ENCODE results near the gene EML3.

Gene EML3

DNA sequence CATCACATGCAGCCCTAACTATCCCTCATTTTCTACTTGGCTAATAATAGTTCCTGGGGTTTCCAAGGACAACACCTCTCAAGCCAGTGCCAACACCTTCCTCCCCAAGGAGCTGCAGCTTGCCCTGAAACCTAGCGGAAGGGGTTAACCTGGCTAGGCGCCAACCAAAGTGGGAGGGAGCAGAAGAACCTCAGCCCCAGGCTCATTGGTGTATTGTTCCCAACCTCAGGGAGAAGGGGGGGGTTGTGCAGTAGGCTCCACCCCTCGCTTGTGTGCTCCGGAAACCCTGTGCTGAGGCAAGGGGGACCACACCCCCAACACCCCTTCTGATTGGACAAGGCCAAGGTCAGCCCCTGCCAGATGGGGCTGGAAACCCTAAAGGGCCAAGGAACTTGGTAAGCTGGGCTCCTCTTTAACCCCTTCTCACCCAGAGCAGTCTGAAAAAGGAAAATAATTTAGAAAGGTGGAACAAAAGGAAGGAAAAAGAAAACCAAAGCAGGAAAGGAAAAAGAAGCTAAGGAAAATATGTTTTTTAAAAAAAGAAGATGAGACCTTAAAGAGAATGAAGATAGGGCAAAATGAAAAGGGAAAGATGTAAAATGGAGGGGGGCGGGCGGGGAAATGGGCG is 13.4 kb downstream of the EML3 start:
- Histone ChIP-seq H3K4ac (ENCODE audit: low read length) (no peak overlapping the region), H3K9ac (ENCODE audit: low read depth, low read length, poor library complexity) (no peak overlapping the region), H3K14ac (ENCODE audit: low read length) (no peak overlapping the region), H2AFZ (ENCODE audit: low read length) (no peak overlapping the region), H4K91ac (ENCODE audit: low read depth, low read length, poor library complexity) (no peak overlapping the region), H2BK12ac (ENCODE audit: low read length) (no peak overlapping the region), H4K8ac (ENCODE audit: low read depth, low read length) (no peak overlapping the region), H3K27me3 (ENCODE audit: control insufficient read depth in 3 of 3, insufficient read depth in 3 of 3, low read depth in 1 of 3, low read length in 3 of 3) (peaks cover 0 to 17% (median 0%) of the 10 kb centered on the region in 3 experiments), H3K23ac (ENCODE audit: low read depth, low read length, poor library complexity) (no peak overlapping the region), H3K27ac (replicated peaks; ENCODE audit: low read length) (no peak overlapping the region), H3K18ac (ENCODE audit: low read length) (no peak overlapping the region), H3K79me1 (ENCODE audit: low read depth, low read length) (peaks cover 8% of the 10 kb centered on the region), H2BK120ac (ENCODE audit: low read depth, low read length) (no peak overlapping the region), H2BK5ac (ENCODE audit: low read length) (no peak overlapping the region), H2AK5ac (ENCODE audit: low read depth, low read length) (no peak overlapping the region), H3K4me3 (ENCODE audit: low read length in 2 of 2) (peak overlapping the region in 1 of 2 donors; percentile 84), H3K9me3 (replicated peaks in 1 of 2; ENCODE audit: control insufficient read depth in 2 of 2, insufficient read depth in 1 of 2, low read depth in 1 of 2, low read length in 2 of 2) (no peaks in the 10 kb centered on the region), H3K4me1 (ENCODE audit: control insufficient read depth in 2 of 2, insufficient read depth in 1 of 2, low read depth in 1 of 2, low read length in 2 of 2) (peaks cover 9 to 25% of the 10 kb centered on the region in 2 donors), H3K4me2 (ENCODE audit: insufficient read depth, low read length, poor library complexity, severe bottlenecking) (no peak overlapping the region), H2BK15ac (ENCODE audit: low read length) (no peak overlapping the region), H3K36me3 (replicated peaks in 1 of 2; ENCODE audit: control insufficient read depth in 2 of 2, insufficient read depth in 2 of 2, low read length in 2 of 2) (peaks cover 43 to 64% of the 10 kb centered on the region in 2 donors)
- DNase-seq (ENCODE audit: low spot score), result peak; percentile 59
- 100% methylated on average over 2 of the region's 7 CpGs; no CpG with 5 or more reads in 1 of the 2 donors for WGBS, 2 donors (ENCODE audit: extremely low coverage in 2 of 2, insufficient read length in 2 of 2, insufficient replicate concordance in 1 of 2)

GRCh38 chr11:62595124-62595523 is 17.5 kb downstream of the EML3 start:
- no peak overlapping the region for H3K23ac ChIP-seq (ENCODE audit: low read depth, low read length, poor library complexity)
- no peak overlapping the region for H2BK120ac ChIP-seq (ENCODE audit: low read depth, low read length)
- H3K4me3 ChIP-seq (ENCODE audit: low read length in 2 of 2), result no peak overlapping the region
- H2BK15ac ChIP-seq (ENCODE audit: low read length), result no peak overlapping the region
- H3K4ac ChIP-seq (ENCODE audit: low read length), result no peak overlapping the region
- H3K4me2 ChIP-seq (ENCODE audit: insufficient read depth, low read length, poor library complexity, severe bottlenecking), result no peak overlapping the region
- no peak overlapping the region for H3K14ac ChIP-seq (ENCODE audit: low read length)
- H2AK5ac ChIP-seq (ENCODE audit: low read depth, low read length), result no peak overlapping the region
- no peak overlapping the region for H4K91ac ChIP-seq (ENCODE audit: low read depth, low read length, poor library complexity)
- no peaks in the 10 kb centered on the region for H3K9me3 ChIP-seq (replicated peaks in 1 of 2; ENCODE audit: control insufficient read depth in 2 of 2, insufficient read depth in 1 of 2, low read depth in 1 of 2, low read length in 2 of 2)
- H3K4me1 ChIP-seq (ENCODE audit: control insufficient read depth in 2 of 2, insufficient read depth in 1 of 2, low read depth in 1 of 2, low read length in 2 of 2), result peaks cover 11 to 22% of the 10 kb centered on the region in 2 donors
- H2BK12ac ChIP-seq (ENCODE audit: low read length), result no peak overlapping the region
- H3K18ac ChIP-seq (ENCODE audit: low read length), result no peak overlapping the region
- no peak overlapping the region for H4K8ac ChIP-seq (ENCODE audit: low read depth, low read length)
- H3K27me3 ChIP-seq (ENCODE audit: control insufficient read depth in 3 of 3, insufficient read depth in 3 of 3, low read depth in 1 of 3, low read length in 3 of 3), result no peaks in the 10 kb centered on the region
- no peaks in the 10 kb centered on the region for H3K79me1 ChIP-seq (ENCODE audit: low read depth, low read length)
- no peak overlapping the region for H3K27ac ChIP-seq (replicated peaks; ENCODE audit: low read length)
- H3K36me3 ChIP-seq (replicated peaks in 1 of 2; ENCODE audit: control insufficient read depth in 2 of 2, insufficient read depth in 2 of 2, low read length in 2 of 2), result peaks cover 51 to 76% of the 10 kb centered on the region in 2 donors
- H2AFZ ChIP-seq (ENCODE audit: low read length), result no peak overlapping the region
- no CpG with 5 or more reads among the region's 8 CpGs for WGBS, 2 donors (ENCODE audit: extremely low coverage in 2 of 2, insufficient read length in 2 of 2, insufficient replicate concordance in 1 of 2)
- H3K9ac ChIP-seq (ENCODE audit: low read depth, low read length, poor library complexity), result no peak overlapping the region
- DNase-seq (ENCODE audit: low spot score), result no peak
- no peak overlapping the region for H2BK5ac ChIP-seq (ENCODE audit: low read length)

DNA sequence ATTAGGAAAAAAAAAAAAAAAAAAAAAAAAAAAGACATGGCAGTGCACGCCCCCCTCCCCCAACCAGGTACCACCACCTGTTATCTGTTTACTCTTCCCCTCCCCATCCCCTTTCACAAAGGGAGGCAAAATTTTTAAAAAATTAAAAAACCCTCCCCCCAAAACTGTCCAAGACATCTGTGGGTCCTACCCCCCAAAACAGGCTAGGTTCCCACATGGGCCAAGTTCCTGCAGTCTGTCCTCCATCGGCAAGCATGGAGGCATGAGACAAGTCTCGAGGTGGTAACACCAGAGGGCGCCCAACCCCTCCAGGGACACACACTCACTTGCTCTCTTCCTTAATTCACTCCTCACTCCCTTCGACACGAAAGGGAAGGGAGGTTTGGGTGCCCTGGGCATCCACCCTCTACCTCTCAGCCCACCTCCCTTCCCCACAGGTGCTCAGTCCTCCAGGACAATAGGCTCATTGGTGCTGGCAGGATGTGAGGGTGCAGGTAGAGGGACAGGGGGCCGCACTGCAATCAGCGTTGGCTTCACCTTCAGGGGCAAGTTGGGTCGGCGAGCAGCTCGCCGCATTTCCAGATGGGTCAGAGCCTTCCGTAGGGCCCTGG is 19.0 kb downstream of the EML3 start:
- no peak overlapping the region for H2BK120ac ChIP-seq (ENCODE audit: low read depth, low read length)
- DNase-seq (ENCODE audit: low spot score), result peak; percentile 70
- peaks cover 3% of the 10 kb centered on the region for H3K79me1 ChIP-seq (ENCODE audit: low read depth, low read length)
- H3K4ac ChIP-seq (ENCODE audit: low read length), result no peak overlapping the region
- no peak overlapping the region for H3K4me2 ChIP-seq (ENCODE audit: insufficient read depth, low read length, poor library complexity, severe bottlenecking)
- no peak overlapping the region for H3K9ac ChIP-seq (ENCODE audit: low read depth, low read length, poor library complexity)
- H3K23ac ChIP-seq (ENCODE audit: low read depth, low read length, poor library complexity), result peak overlapping the region; percentile 60
- WGBS, 2 donors (ENCODE audit: extremely low coverage in 2 of 2, insufficient read length in 2 of 2, insufficient replicate concordance in 1 of 2), result no CpG with 5 or more reads among the region's 13 CpGs
- no peak overlapping the region for H3K18ac ChIP-seq (ENCODE audit: low read length)
- H4K91ac ChIP-seq (ENCODE audit: low read depth, low read length, poor library complexity), result no peak overlapping the region
- H2AK5ac ChIP-seq (ENCODE audit: low read depth, low read length), result peak overlapping the region; percentile 11
- H2BK12ac ChIP-seq (ENCODE audit: low read length), result no peak overlapping the region
- peaks cover 47 to 66% of the 10 kb centered on the region in 2 donors for H3K36me3 ChIP-seq (replicated peaks in 1 of 2; ENCODE audit: control insufficient read depth in 2 of 2, insufficient read depth in 2 of 2, low read length in 2 of 2)
- no peak overlapping the region for H3K27ac ChIP-seq (replicated peaks; ENCODE audit: low read length)
- H3K4me1 ChIP-seq (ENCODE audit: control insufficient read depth in 2 of 2, insufficient read depth in 1 of 2, low read depth in 1 of 2, low read length in 2 of 2), result peaks cover 7 to 8% of the 10 kb centered on the region in 2 donors
- H3K9me3 ChIP-seq (replicated peaks in 1 of 2; ENCODE audit: control insufficient read depth in 2 of 2, insufficient read depth in 1 of 2, low read depth in 1 of 2, low read length in 2 of 2), result no peaks in the 10 kb centered on the region
- peak overlapping the region; percentile 83 for H4K8ac ChIP-seq (ENCODE audit: low read depth, low read length)
- H3K27me3 ChIP-seq (ENCODE audit: control insufficient read depth in 3 of 3, insufficient read depth in 3 of 3, low read depth in 1 of 3, low read length in 3 of 3), result no peaks in the 10 kb centered on the region
- H2AFZ ChIP-seq (ENCODE audit: low read length), result no peak overlapping the region
- H2BK15ac ChIP-seq (ENCODE audit: low read length), result no peak overlapping the region
- no peak overlapping the region for H3K4me3 ChIP-seq (ENCODE audit: low read length in 2 of 2)
- H3K14ac ChIP-seq (ENCODE audit: low read length), result no peak overlapping the region
- H2BK5ac ChIP-seq (ENCODE audit: low read length), result no peak overlapping the region

GRCh38 chr11:62592989-62593421 is 19.6 kb downstream of the EML3 start:
- H3K23ac ChIP-seq (ENCODE audit: low read depth, low read length, poor library complexity), result no peak overlapping the region
- no peaks in the 10 kb centered on the region for H3K27me3 ChIP-seq (ENCODE audit: control insufficient read depth in 3 of 3, insufficient read depth in 3 of 3, low read depth in 1 of 3, low read length in 3 of 3)
- H3K9ac ChIP-seq (ENCODE audit: low read depth, low read length, poor library complexity), result no peak overlapping the region
- H2BK12ac ChIP-seq (ENCODE audit: low read length), result no peak overlapping the region
- no peak overlapping the region for H2BK120ac ChIP-seq (ENCODE audit: low read depth, low read length)
- H3K14ac ChIP-seq (ENCODE audit: low read length), result no peak overlapping the region
- DNase-seq (ENCODE audit: low spot score), result no peak
- H2BK15ac ChIP-seq (ENCODE audit: low read length), result no peak overlapping the region
- no peak overlapping the region for H3K4ac ChIP-seq (ENCODE audit: low read length)
- no peak overlapping the region for H2BK5ac ChIP-seq (ENCODE audit: low read length)
- no peak overlapping the region for H4K8ac ChIP-seq (ENCODE audit: low read depth, low read length)
- H3K4me3 ChIP-seq (ENCODE audit: low read length in 2 of 2), result no peak overlapping the region
- H2AFZ ChIP-seq (ENCODE audit: low read length), result no peak overlapping the region
- no peaks in the 10 kb centered on the region for H3K9me3 ChIP-seq (replicated peaks in 1 of 2; ENCODE audit: control insufficient read depth in 2 of 2, insufficient read depth in 1 of 2, low read depth in 1 of 2, low read length in 2 of 2)
- H4K91ac ChIP-seq (ENCODE audit: low read depth, low read length, poor library complexity), result no peak overlapping the region
- peaks cover 44 to 66% of the 10 kb centered on the region in 2 donors for H3K36me3 ChIP-seq (replicated peaks in 1 of 2; ENCODE audit: control insufficient read depth in 2 of 2, insufficient read depth in 2 of 2, low read length in 2 of 2)
- WGBS, 2 donors (ENCODE audit: extremely low coverage in 2 of 2, insufficient read length in 2 of 2, insufficient replicate concordance in 1 of 2), result no CpG with 5 or more reads among the region's 8 CpGs
- H3K27ac ChIP-seq (replicated peaks; ENCODE audit: low read length), result no peak overlapping the region
- H3K4me2 ChIP-seq (ENCODE audit: insufficient read depth, low read length, poor library complexity, severe bottlenecking), result no peak overlapping the region
- H2AK5ac ChIP-seq (ENCODE audit: low read depth, low read length), result no peak overlapping the region
- peaks cover 3% of the 10 kb centered on the region for H3K79me1 ChIP-seq (ENCODE audit: low read depth, low read length)
- peaks cover 7 to 8% of the 10 kb centered on the region in 2 donors for H3K4me1 ChIP-seq (ENCODE audit: control insufficient read depth in 2 of 2, insufficient read depth in 1 of 2, low read depth in 1 of 2, low read length in 2 of 2)
- H3K18ac ChIP-seq (ENCODE audit: low read length), result no peak overlapping the region

All from neuronal stem cell (in vitro differentiated cells).